Liver (tissue), 9 donors: ENCODE data around the gene ADRM1. TPM values are rescaled to one million over a fixed set of nuclear protein-coding genes. Genes with fewer than 3 reads are reported as not detected.

Experiments used
- DNase-seq: peaks from one replicate; pipeline ENCODE4 v3.0.0-alpha.2; 2017; ENCODE audit warnings: low spot score
- H3K27ac ChIP-seq, 2 donors: one replicate each; pipeline ENCODE4 v1.7.0; 2013; ENCODE audit warnings: inconsistent platforms in 2 of 2, low read length in 2 of 2, control low read depth in 1 of 2, low read depth in 1 of 2, mild to moderate bottlenecking in 1 of 2
- H3K27me3 ChIP-seq, 4 donors: one replicate each; pipeline versions ENCODE4 v1.6.1 to v1.7.0; 2013; ENCODE audit warnings: low read length in 3 of 4, inconsistent platforms in 1 of 4, mild to moderate bottlenecking in 1 of 4, moderate library complexity in 1 of 4; ENCODE audit not compliant: control insufficient read depth in 4 of 4, insufficient read depth in 4 of 4
- H3K36me3 ChIP-seq, 4 donors: one replicate each; pipeline versions ENCODE4 v1.6.1 to v1.7.0; 2013; ENCODE audit warnings: low read length in 3 of 4, mild to moderate bottlenecking in 3 of 4, low read depth in 1 of 4, moderate library complexity in 1 of 4; ENCODE audit not compliant: control insufficient read depth in 4 of 4, insufficient read depth in 3 of 4
- H3K4me1 ChIP-seq, 4 donors: one replicate each; pipeline versions ENCODE4 v1.6.1 to v1.7.0; 2013; ENCODE audit warnings: low read length in 3 of 4, mild to moderate bottlenecking in 3 of 4, moderate library complexity in 1 of 4; ENCODE audit not compliant: control insufficient read depth in 4 of 4, insufficient read depth in 4 of 4
- H3K4me3 ChIP-seq, 3 donors: one replicate each; pipeline versions ENCODE4 v1.6.1 to v1.7.0; 2013; ENCODE audit warnings: low read length in 3 of 3, control low read depth in 1 of 3, low read depth in 1 of 3, mild to moderate bottlenecking in 1 of 3
- H3K9ac ChIP-seq, 2 donors: one replicate each; pipeline ENCODE4 v1.7.0; 2013; ENCODE audit warnings: low read length in 2 of 2, mild to moderate bottlenecking in 2 of 2, moderate library complexity in 2 of 2, control low read depth in 1 of 2, low read depth in 1 of 2
- H3K9me3 ChIP-seq, 4 donors: one replicate each; pipeline versions ENCODE4 v1.6.1 to v1.7.0; 2013; ENCODE audit warnings: low read length in 3 of 4; ENCODE audit not compliant: control insufficient read depth in 4 of 4
- ATF3 ChIP-seq: IDR thresholded peaks from 2 replicates; pipeline ENCODE4 v1.6.1; 2016; ENCODE audit warnings: antibody characterized with exemption
- EGR1 ChIP-seq, 2 donors: IDR thresholded peaks; 2 replicates each; pipeline ENCODE4 v1.6.1; 2016 to 2018; ENCODE audit warnings: antibody characterized with exemption in 2 of 2, low read depth in 2 of 2
- FOXA1 ChIP-seq: IDR thresholded peaks from 2 replicates; pipeline ENCODE4 v1.6.1; 2016; ENCODE audit warnings: antibody characterized with exemption
- FOXA2 ChIP-seq: IDR thresholded peaks from 2 replicates; pipeline ENCODE4 v1.6.1; 2016; ENCODE audit warnings: antibody characterized with exemption
- GABPA ChIP-seq, 2 donors: IDR thresholded peaks in 1 of 2; conservative IDR thresholded peaks in 1 of 2; 2 replicates each; pipeline ENCODE4 v1.6.1; 2016; ENCODE audit warnings: antibody characterized with exemption in 2 of 2, mild to moderate bottlenecking in 1 of 2, moderate library complexity in 1 of 2
- JUND ChIP-seq, 2 donors: IDR thresholded peaks; 2 replicates each; pipeline ENCODE4 v1.6.1; 2016; ENCODE audit warnings: antibody characterized with exemption in 2 of 2
- MAX ChIP-seq: IDR thresholded peaks from 2 replicates; pipeline ENCODE4 v1.6.1; 2016; ENCODE audit warnings: antibody characterized with exemption
- RXRA ChIP-seq, 2 donors: IDR thresholded peaks; 2 replicates each; pipeline ENCODE4 v1.6.1; 2017 to 2018; ENCODE audit warnings: antibody characterized with exemption in 2 of 2, mild to moderate bottlenecking in 1 of 2
- TAF1 ChIP-seq: conservative IDR thresholded peaks from 2 replicates; pipeline ENCODE4 v1.6.1; 2016; ENCODE audit warnings: antibody characterized with exemption, mild to moderate bottlenecking
- ZBTB33 ChIP-seq: IDR thresholded peaks from 2 replicates; pipeline ENCODE4 v1.6.1; 2016; ENCODE audit warnings: antibody characterized with exemption
- WGBS: extraction: QIAGEN DNeasy Blood & Tissue Kit; methylation state at CpG from one replicate; pipeline ENCODE4 v1.1.7; 2013; 5-methylcytosine and 5-hydroxymethylcytosine counted together
- polyA plus RNA-seq, 2 donors: library from polyadenylated mRNA; stranded (reverse) in 1 of 2; unstranded in 1 of 2; fragments of 200-250 nt in 1 of 2; fragments of >200 nt in 1 of 2; fragmentation: Nextera tagmentation in 1 of 2; extraction: Ambion mirVana in 1 of 2; gene quantifications; one replicate each; pipeline versions ENCODE4 v1.2.1 to v1.2.3, GENCODE V29; 2013 to 2015
- total RNA-seq, 2 donors: library from RNA; depleted of rRNA; stranded (reverse); fragments of >200 nt; gene quantifications; one replicate each; pipeline ENCODE4 v1.2.3, GENCODE V29; 2014
- TF ChIP-seq, protein P1 (sequence below): IDR thresholded peaks from 2 replicates; pipeline ENCODE4 v1.6.1; 2016; ENCODE audit warnings: antibody characterized with exemption, mild to moderate bottlenecking
- donor health status: healthy.
- donor health status: healthy.
- donor health status: healthy.
- donor health status: healthy.
- donor health status: healthy.

Gene ADRM1
- total and polyA plus RNA-seq, 4 donors = 45.3 to 91.0 (median 77.3) TPM

DNA sequence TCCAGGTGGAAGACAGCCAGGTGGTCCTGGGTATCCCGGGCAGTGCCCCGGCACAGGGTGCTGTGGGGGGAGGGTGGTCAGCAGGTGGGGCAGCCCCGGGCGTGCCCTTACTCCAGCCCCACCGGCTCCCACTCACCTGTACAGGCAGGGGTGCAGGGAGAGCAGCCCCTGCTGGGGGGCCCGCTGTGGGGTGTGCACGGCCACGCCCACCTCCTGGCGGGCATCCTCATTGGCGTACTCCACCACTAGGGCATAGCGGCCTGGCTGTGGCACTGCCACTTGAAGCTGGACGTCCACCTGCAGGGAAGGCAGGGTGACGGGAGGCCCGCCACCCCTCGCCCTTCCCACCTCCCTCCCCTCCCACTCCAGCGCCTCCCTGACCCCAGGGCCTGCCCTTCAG, 29.6 kb downstream of the ADRM1 start:
- Histone ChIP-seq H3K36me3 (peaks cover 0 to 60% (median 18%) of the 10 kb centered on the region in 4 donors), H3K4me1 (no peaks in the 10 kb centered on the region), H3K9me3 (no peaks in the 10 kb centered on the region), H3K27ac (no peak overlapping the region), H3K9ac (no peak overlapping the region), H3K4me3 (no peak overlapping the region), H3K27me3 (no peaks in the 10 kb centered on the region)
- DNase-seq = no peak
- WGBS = 89% methylated on average over 16 of the region's 16 CpGs
- TF ChIP-seq ZBTB33 (no peak), FOXA1 (no peak), ATF3 (no peak)

- no peaks in the 10 kb centered on the region for H3K9me3 ChIP-seq
- no peaks in the 10 kb centered on the region for H3K27me3 ChIP-seq
- no peaks in the 10 kb centered on the region for H3K4me1 ChIP-seq
- TF ChIP-seq GABPA (IDR thresholded peaks at IDR 0.05 in 1 of 2, conservative IDR thresholded peaks at IDR 0.05 in 1 of 2) (no peak), MAX (no peak), JUND (IDR thresholded peaks at IDR 0.05) (no peak), FOXA2 (no peak), EGR1 (IDR thresholded peaks at IDR 0.05; ENCODE audit: low read depth in 2 of 2) (no peak), TAF1 (no peak), RXRA (IDR thresholded peaks at IDR 0.05) (no peak)
- TF ChIP-seq, protein P1, sequence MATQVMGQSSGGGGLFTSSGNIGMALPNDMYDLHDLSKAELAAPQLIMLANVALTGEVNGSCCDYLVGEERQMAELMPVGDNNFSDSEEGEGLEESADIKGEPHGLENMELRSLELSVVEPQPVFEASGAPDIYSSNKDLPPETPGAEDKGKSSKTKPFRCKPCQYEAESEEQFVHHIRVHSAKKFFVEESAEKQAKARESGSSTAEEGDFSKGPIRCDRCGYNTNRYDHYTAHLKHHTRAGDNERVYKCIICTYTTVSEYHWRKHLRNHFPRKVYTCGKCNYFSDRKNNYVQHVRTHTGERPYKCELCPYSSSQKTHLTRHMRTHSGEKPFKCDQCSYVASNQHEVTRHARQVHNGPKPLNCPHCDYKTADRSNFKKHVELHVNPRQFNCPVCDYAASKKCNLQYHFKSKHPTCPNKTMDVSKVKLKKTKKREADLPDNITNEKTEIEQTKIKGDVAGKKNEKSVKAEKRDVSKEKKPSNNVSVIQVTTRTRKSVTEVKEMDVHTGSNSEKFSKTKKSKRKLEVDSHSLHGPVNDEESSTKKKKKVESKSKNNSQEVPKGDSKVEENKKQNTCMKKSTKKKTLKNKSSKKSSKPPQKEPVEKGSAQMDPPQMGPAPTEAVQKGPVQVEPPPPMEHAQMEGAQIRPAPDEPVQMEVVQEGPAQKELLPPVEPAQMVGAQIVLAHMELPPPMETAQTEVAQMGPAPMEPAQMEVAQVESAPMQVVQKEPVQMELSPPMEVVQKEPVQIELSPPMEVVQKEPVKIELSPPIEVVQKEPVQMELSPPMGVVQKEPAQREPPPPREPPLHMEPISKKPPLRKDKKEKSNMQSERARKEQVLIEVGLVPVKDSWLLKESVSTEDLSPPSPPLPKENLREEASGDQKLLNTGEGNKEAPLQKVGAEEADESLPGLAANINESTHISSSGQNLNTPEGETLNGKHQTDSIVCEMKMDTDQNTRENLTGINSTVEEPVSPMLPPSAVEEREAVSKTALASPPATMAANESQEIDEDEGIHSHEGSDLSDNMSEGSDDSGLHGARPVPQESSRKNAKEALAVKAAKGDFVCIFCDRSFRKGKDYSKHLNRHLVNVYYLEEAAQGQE = no peak
- no peak overlapping the region for H3K27ac ChIP-seq
- H3K9ac ChIP-seq = no peak overlapping the region
- peaks cover 0 to 60% (median 19%) of the 10 kb centered on the region in 4 donors for H3K36me3 ChIP-seq
- DNase-seq = no peak
- 94% methylated on average over 34 of the region's 34 CpGs for WGBS
- no peak overlapping the region for H3K4me3 ChIP-seq
Measured at GRCh38 chr20:62332989-62333819, 30.4 kb downstream of the ADRM1 start.
